ENCODE results near the gene ZFP36L1. TPM values are rescaled to one million over a fixed set of nuclear protein-coding genes. Genes with fewer than 3 reads are reported as not detected.

Gene ZFP36L1
- total and polyA plus RNA-seq, 2 of the 13 experiments (the other 11 are each of a cell fraction or from before 2014, with no cell fraction given): 7.4 to 10.2 TPM

DNA sequence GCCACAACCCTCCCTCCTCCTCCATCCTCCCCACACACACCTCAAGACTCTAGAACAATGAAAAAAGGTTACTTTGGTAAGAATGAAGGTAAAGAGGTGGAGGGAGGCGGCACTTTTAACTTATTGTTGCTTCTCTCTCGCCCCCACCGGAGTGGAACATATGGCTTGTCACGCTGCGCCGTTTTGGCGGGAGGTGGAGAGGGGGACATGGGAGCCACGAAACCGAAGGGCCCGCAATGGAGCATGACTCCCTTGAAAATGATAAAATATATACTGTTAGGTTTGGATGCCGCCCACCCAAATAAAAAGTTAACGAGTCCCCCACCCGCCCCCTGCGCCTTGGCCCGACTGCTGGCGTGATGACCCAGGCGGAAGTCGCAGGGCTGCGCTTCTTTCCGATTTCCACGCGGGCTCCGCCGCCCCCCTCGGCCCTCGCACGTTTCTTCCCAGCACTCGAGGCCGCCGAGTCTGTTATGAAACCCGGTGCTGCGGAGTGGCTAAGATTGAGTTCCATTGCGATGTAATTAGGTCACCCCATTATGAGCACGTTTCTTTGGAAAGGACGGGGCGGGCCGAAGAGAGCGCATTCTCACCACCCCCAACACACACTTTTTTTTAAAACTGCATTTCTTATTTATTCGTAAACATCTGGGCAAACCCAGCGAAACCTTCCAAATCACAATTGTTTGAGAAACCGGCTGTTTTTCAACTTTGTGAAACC is 1.4 kb upstream of the ZFP36L1 start (continued):
- TF ChIP-seq, protein P1, sequence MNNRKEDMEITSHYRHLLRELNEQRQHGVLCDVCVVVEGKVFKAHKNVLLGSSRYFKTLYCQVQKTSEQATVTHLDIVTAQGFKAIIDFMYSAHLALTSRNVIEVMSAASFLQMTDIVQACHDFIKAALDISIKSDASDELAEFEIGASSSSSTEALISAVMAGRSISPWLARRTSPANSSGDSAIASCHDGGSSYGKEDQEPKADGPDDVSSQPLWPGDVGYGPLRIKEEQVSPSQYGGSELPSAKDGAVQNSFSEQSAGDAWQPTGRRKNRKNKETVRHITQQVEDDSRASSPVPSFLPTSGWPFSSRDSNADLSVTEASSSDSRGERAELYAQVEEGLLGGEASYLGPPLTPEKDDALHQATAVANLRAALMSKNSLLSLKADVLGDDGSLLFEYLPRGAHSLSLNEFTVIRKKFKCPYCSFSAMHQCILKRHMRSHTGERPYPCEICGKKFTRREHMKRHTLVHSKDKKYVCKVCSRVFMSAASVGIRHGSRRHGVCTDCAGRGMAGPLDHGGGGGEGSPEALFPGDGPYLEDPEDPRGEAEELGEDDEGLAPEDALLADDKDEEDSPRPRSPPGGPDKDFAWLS (CRISPR knock-in tag; IDR thresholded peaks at IDR 0.05; ENCODE audit: borderline replicate concordance): no peak
- TF ChIP-seq SUZ12 (IDR thresholded peaks at IDR 0.05; ENCODE audit: low read depth, low read length) (no peak), ZNF501 (CRISPR knock-in tag; IDR thresholded peaks at IDR 0.05) (no peak), NFE2L2 (IDR thresholded peaks at IDR 0.05; ENCODE audit: low read length) (no peak), ZMAT3 (CRISPR knock-in tag; conservative IDR thresholded peaks at IDR 0.05) (0 out of 2 replicates have a peak, but pooled peaks have one; percentile 67), MED13 (CRISPR knock-in tag; IDR thresholded peaks at IDR 0.05) (peak; percentile 52; the same call in 1 of the 2 replicates), CBFB (CRISPR knock-in tag; IDR thresholded peaks at IDR 0.05) (0 out of 2 replicates have a peak, but pooled peaks have one; percentile 22), SNAI1 (CRISPR knock-in tag; IDR thresholded peaks at IDR 0.05; ENCODE audit: borderline replicate concordance) (peak; percentile 35; the same call in 1 of the 2 replicates), SRSF9 (IDR thresholded peaks at IDR 0.05; ENCODE audit: borderline replicate concordance, insufficient read depth, low read depth, low read length, poor library complexity, severe bottlenecking) (no peak), ZNF572 (CRISPR knock-in tag; IDR thresholded peaks at IDR 0.05) (no peak), ZNF446 (CRISPR knock-in tag; IDR thresholded peaks at IDR 0.05) (no peak; the same call in 1 of the 2 replicates), NCOA1 (CRISPR knock-in tag; IDR thresholded peaks at IDR 0.05) (no peak), HNRNPH1 (optimal IDR thresholded peaks at IDR 0.05; ENCODE audit: low read depth, low read length) (no peak), HNRNPUL1 (IDR thresholded peaks at IDR 0.05; ENCODE audit: low read depth, low read length) (no peak), GTF3A (CRISPR knock-in tag; conservative IDR thresholded peaks at IDR 0.05) (no peak)
- TF ChIP-seq, protein P2, sequence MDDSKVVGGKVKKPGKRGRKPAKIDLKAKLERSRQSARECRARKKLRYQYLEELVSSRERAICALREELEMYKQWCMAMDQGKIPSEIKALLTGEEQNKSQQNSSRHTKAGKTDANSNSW (CRISPR knock-in tag; IDR thresholded peaks at IDR 0.05; ENCODE audit: borderline replicate concordance): no peak
- TF ChIP-seq, protein P3, sequence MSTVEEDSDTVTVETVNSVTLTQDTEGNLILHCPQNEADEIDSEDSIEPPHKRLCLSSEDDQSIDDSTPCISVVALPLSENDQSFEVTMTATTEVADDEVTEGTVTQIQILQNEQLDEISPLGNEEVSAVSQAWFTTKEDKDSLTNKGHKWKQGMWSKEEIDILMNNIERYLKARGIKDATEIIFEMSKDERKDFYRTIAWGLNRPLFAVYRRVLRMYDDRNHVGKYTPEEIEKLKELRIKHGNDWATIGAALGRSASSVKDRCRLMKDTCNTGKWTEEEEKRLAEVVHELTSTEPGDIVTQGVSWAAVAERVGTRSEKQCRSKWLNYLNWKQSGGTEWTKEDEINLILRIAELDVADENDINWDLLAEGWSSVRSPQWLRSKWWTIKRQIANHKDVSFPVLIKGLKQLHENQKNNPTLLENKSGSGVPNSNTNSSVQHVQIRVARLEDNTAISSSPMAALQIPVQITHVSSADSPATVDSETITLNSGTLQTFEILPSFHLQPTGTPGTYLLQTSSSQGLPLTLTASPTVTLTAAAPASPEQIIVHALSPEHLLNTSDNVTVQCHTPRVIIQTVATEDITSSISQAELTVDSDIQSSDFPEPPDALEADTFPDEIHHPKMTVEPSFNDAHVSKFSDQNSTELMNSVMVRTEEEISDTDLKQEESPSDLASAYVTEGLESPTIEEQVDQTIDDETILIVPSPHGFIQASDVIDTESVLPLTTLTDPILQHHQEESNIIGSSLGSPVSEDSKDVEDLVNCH (CRISPR knock-in tag; IDR thresholded peaks at IDR 0.05): no peak
- TF ChIP-seq, protein P4, sequence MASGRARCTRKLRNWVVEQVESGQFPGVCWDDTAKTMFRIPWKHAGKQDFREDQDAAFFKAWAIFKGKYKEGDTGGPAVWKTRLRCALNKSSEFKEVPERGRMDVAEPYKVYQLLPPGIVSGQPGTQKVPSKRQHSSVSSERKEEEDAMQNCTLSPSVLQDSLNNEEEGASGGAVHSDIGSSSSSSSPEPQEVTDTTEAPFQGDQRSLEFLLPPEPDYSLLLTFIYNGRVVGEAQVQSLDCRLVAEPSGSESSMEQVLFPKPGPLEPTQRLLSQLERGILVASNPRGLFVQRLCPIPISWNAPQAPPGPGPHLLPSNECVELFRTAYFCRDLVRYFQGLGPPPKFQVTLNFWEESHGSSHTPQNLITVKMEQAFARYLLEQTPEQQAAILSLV (CRISPR knock-in tag; IDR thresholded peaks at IDR 0.05; ENCODE audit: borderline replicate concordance): no peak
- TF ChIP-seq, protein P5, sequence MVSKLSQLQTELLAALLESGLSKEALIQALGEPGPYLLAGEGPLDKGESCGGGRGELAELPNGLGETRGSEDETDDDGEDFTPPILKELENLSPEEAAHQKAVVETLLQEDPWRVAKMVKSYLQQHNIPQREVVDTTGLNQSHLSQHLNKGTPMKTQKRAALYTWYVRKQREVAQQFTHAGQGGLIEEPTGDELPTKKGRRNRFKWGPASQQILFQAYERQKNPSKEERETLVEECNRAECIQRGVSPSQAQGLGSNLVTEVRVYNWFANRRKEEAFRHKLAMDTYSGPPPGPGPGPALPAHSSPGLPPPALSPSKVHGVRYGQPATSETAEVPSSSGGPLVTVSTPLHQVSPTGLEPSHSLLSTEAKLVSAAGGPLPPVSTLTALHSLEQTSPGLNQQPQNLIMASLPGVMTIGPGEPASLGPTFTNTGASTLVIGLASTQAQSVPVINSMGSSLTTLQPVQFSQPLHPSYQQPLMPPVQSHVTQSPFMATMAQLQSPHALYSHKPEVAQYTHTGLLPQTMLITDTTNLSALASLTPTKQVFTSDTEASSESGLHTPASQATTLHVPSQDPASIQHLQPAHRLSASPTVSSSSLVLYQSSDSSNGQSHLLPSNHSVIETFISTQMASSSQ (IDR thresholded peaks at IDR 0.05; ENCODE audit: low read depth): no peak
- TF ChIP-seq, protein P5 (CRISPR knock-in tag; IDR thresholded peaks at IDR 0.05; ENCODE audit: borderline replicate concordance): no peak

Measured in HepG2 (cell line).